HEK293 (cell line): ENCODE data around the gene PAQR7.
A peak's percentile ranks its signal among the peaks of the same experiment; 100 is the strongest.

Experiments used
- FEZF1 ChIP-seq: fragments of 450-650 bp; formaldehyde crosslinking; IDR thresholded peaks from 2 replicates; pipeline ENCODE4 v1.5.1; 2016; ENCODE audit warnings: missing biosample characterization, missing genetic modification characterization
- SP2 ChIP-seq: fragments of 450-650 bp; formaldehyde crosslinking; IDR thresholded peaks from 2 replicates; pipeline ENCODE4 v1.5.1; 2016; ENCODE audit warnings: missing biosample characterization, missing genetic modification characterization
- ZBTB21 ChIP-seq: fragments of 450-650 bp; formaldehyde crosslinking; IDR thresholded peaks from 2 replicates; pipeline ENCODE4 v1.5.1; 2017; ENCODE audit warnings: missing biosample characterization, missing genetic modification characterization
- ZNF155 ChIP-seq: fragments of 450-650 bp; formaldehyde crosslinking; IDR thresholded peaks from 2 replicates; pipeline ENCODE4 v1.5.1; 2016; ENCODE audit warnings: missing biosample characterization, missing genetic modification characterization
- ZNF223 ChIP-seq: fragments of 450-650 bp; formaldehyde crosslinking; IDR thresholded peaks from 2 replicates; pipeline ENCODE4 v1.5.1; 2016; ENCODE audit warnings: missing biosample characterization, missing genetic modification characterization
- ZNF239 ChIP-seq: fragments of 450-650 bp; formaldehyde crosslinking; IDR thresholded peaks from 2 replicates; pipeline ENCODE4 v1.5.1; 2016; ENCODE audit warnings: missing biosample characterization, missing genetic modification characterization
- ZNF24 ChIP-seq: fragments of 450-650 bp; formaldehyde crosslinking; IDR thresholded peaks from 2 replicates; pipeline ENCODE4 v1.5.1; 2016; ENCODE audit warnings: missing biosample characterization, missing genetic modification characterization
- ZNF37A ChIP-seq: fragments of 450-650 bp; IDR thresholded peaks from 2 replicates; pipeline ENCODE4 v1.5.1; 2018; ENCODE audit warnings: missing biosample characterization, missing genetic modification characterization
- ZNF423 ChIP-seq: fragments of 450-650 bp; formaldehyde crosslinking; IDR thresholded peaks from 2 replicates; pipeline ENCODE4 v1.5.1; 2016; ENCODE audit warnings: missing biosample characterization, missing genetic modification characterization
- ZNF521 ChIP-seq: fragments of 450-650 bp; formaldehyde crosslinking; IDR thresholded peaks from 2 replicates; pipeline ENCODE4 v1.5.1; 2017; ENCODE audit warnings: missing biosample characterization, mild to moderate bottlenecking, missing genetic modification characterization
- ZNF596 ChIP-seq: fragments of 450-650 bp; IDR thresholded peaks from 2 replicates; pipeline ENCODE4 v1.5.0; 2018; ENCODE audit warnings: missing biosample characterization, mild to moderate bottlenecking, missing genetic modification characterization, moderate library complexity
- ZNF600 ChIP-seq: fragments of 450-650 bp; formaldehyde crosslinking; IDR thresholded peaks from 2 replicates; pipeline ENCODE4 v1.5.1; 2016; ENCODE audit warnings: missing biosample characterization, missing genetic modification characterization
- ZNF610 ChIP-seq: fragments of 450-650 bp; formaldehyde crosslinking; IDR thresholded peaks from 2 replicates; pipeline ENCODE4 v1.5.1; 2016; ENCODE audit warnings: missing biosample characterization, missing genetic modification characterization, borderline replicate concordance
- ZNF660 ChIP-seq: fragments of 450-650 bp; IDR thresholded peaks from 2 replicates; pipeline ENCODE4 v1.5.1; 2018; ENCODE audit warnings: missing biosample characterization, mild to moderate bottlenecking, missing genetic modification characterization
- ZNF776 ChIP-seq: fragments of 450-650 bp; formaldehyde crosslinking; IDR thresholded peaks from 2 replicates; pipeline ENCODE4 v1.5.0; 2017; ENCODE audit warnings: missing biosample characterization, missing genetic modification characterization, borderline replicate concordance
- ZNF777 ChIP-seq: fragments of 450-650 bp; formaldehyde crosslinking; IDR thresholded peaks from 2 replicates; pipeline ENCODE4 v1.5.1; 2017; ENCODE audit warnings: missing biosample characterization, missing genetic modification characterization, borderline replicate concordance
- ZNF791 ChIP-seq: fragments of 450-650 bp; formaldehyde crosslinking; IDR thresholded peaks from 2 replicates; pipeline ENCODE4 v1.5.1; 2016; ENCODE audit warnings: missing biosample characterization, missing genetic modification characterization
- ZNF830 ChIP-seq: fragments of 450-650 bp; IDR thresholded peaks from 2 replicates; pipeline ENCODE4 v1.5.0; 2018; ENCODE audit warnings: missing biosample characterization, missing genetic modification characterization, low read depth, mild to moderate bottlenecking, moderate library complexity
- TF ChIP-seq, protein P1 (sequence below): fragments of 450-650 bp; formaldehyde crosslinking; IDR thresholded peaks from 2 replicates; pipeline ENCODE4 v1.5.1; 2016; ENCODE audit warnings: missing biosample characterization, missing genetic modification characterization
- TF ChIP-seq, protein P2 (sequence below): fragments of 450-650 bp; IDR thresholded peaks from 2 replicates; pipeline ENCODE4 v1.5.1; 2018; ENCODE audit warnings: missing biosample characterization, mild to moderate bottlenecking, missing genetic modification characterization
- TF ChIP-seq, protein P3 (sequence below): fragments of 450-650 bp; formaldehyde crosslinking; IDR thresholded peaks from 2 replicates; pipeline ENCODE4 v1.5.1; 2017; ENCODE audit warnings: missing biosample characterization, missing genetic modification characterization
- TF ChIP-seq, protein P4 (sequence below): fragments of 450-650 bp; formaldehyde crosslinking; IDR thresholded peaks from 2 replicates; pipeline ENCODE4 v1.5.1; 2016; ENCODE audit warnings: missing biosample characterization, missing genetic modification characterization
- TF ChIP-seq, protein P5 (sequence below): fragments of 450-650 bp; formaldehyde crosslinking; IDR thresholded peaks from 2 replicates; pipeline ENCODE4 v1.5.1; 2016; ENCODE audit warnings: missing biosample characterization, missing genetic modification characterization
- TF ChIP-seq, protein P6 (sequence below): fragments of 450-650 bp; formaldehyde crosslinking; IDR thresholded peaks from 2 replicates; pipeline ENCODE4 v1.5.1; 2016; ENCODE audit warnings: missing biosample characterization, missing genetic modification characterization

The PAQR7 gene

DNA sequence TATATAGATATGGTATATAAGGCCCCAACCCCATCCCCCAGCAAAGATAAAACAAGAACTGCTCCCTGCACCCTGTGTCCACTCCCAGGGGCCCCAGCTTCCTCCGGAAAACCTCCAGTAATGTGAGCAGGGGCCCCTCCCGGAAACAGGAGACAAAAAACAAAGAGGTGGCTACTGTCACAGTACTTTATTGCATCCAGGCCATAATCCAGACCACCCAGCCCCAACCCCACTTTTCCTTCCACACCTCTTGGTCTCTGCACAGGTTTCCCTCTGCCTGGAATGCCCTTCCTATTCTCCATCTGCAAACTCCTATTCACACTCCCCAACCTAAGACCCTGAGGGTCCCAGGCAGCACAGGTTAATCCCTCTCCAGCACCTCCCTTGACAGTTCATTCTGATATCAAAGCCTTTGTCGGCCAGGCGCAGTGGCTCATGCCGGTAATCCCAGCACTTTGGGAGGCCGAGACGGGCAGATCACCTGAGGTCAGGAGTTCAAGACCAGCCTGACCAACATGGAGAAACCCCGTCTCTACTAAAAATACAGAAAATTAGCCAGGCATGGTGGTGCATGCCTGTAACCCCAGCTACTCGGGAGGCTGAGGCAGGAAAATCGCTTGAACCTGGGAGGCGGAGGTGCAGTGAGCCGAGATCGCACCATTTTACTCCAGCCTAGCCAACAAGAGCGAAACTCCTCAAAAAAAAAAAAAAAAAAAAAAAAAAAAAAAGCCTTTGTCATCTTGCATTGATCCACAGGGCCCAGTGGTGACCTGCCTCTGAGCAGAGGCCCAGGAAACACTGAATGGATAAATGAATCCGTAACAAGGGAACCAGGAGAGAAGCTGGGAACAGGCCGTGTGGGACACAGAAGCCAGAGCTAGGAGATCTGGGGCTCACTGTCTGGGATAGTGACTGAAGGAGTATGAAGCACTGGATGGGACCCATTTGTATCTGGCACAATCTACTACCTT lies 13.9 kb downstream of the PAQR7 start (continued):
- TF ChIP-seq ZNF37A: no peak
- no peak for TF ChIP-seq ZNF223
- no peak for TF ChIP-seq ZNF660 (tag by site-specific recombination)
- TF ChIP-seq, protein P1, sequence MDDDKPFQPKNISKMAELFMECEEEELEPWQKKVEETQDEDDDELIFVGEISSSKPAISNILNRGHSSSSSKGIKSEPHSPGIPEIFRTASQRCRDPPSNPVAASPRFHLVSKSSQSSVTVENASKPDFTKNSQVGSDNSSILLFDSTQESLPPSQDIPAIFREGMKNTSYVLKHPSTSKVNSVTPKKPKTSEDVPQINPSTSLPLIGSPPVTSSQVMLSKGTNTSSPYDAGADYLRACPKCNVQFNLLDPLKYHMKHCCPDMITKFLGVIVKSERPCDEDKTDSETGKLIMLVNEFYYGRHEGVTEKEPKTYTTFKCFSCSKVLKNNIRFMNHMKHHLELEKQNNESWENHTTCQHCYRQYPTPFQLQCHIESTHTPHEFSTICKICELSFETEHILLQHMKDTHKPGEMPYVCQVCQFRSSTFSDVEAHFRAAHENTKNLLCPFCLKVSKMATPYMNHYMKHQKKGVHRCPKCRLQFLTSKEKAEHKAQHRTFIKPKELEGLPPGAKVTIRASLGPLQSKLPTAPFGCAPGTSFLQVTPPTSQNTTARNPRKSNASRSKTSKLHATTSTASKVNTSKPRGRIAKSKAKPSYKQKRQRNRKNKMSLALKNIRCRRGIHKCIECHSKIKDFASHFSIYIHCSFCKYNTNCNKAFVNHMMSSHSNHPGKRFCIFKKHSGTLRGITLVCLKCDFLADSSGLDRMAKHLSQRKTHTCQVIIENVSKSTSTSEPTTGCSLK (tag by site-specific recombination): no peak
- TF ChIP-seq, protein P2, sequence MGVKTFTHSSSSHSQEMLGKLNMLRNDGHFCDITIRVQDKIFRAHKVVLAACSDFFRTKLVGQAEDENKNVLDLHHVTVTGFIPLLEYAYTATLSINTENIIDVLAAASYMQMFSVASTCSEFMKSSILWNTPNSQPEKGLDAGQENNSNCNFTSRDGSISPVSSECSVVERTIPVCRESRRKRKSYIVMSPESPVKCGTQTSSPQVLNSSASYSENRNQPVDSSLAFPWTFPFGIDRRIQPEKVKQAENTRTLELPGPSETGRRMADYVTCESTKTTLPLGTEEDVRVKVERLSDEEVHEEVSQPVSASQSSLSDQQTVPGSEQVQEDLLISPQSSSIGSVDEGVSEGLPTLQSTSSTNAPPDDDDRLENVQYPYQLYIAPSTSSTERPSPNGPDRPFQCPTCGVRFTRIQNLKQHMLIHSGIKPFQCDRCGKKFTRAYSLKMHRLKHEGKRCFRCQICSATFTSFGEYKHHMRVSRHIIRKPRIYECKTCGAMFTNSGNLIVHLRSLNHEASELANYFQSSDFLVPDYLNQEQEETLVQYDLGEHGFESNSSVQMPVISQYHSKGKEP (tag by site-specific recombination): no peak
- TF ChIP-seq, protein P3, sequence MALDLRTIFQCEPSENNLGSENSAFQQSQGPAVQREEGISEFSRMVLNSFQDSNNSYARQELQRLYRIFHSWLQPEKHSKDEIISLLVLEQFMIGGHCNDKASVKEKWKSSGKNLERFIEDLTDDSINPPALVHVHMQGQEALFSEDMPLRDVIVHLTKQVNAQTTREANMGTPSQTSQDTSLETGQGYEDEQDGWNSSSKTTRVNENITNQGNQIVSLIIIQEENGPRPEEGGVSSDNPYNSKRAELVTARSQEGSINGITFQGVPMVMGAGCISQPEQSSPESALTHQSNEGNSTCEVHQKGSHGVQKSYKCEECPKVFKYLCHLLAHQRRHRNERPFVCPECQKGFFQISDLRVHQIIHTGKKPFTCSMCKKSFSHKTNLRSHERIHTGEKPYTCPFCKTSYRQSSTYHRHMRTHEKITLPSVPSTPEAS: no peak
- TF ChIP-seq ZNF600 (tag by site-specific recombination): peak; percentile 82
- no peak for TF ChIP-seq ZNF777 (tag by site-specific recombination)
- TF ChIP-seq SP2 (tag by site-specific recombination): no peak
- TF ChIP-seq ZNF791 (tag by site-specific recombination): no peak
- no peak for TF ChIP-seq ZNF596 (tag by site-specific recombination)
- TF ChIP-seq ZNF24 (tag by site-specific recombination): no peak
- no peak for TF ChIP-seq ZBTB21 (tag by site-specific recombination)
- TF ChIP-seq ZNF776 (tag by site-specific recombination): no peak
- no peak for TF ChIP-seq ZNF830 (tag by site-specific recombination)
- no peak for TF ChIP-seq ZNF155 (tag by site-specific recombination)
- TF ChIP-seq FEZF1: no peak
- no peak for TF ChIP-seq ZNF239
- TF ChIP-seq ZNF610 (tag by site-specific recombination): no peak
- no peak for TF ChIP-seq ZNF423 (tag by site-specific recombination)
- TF ChIP-seq, protein P4, sequence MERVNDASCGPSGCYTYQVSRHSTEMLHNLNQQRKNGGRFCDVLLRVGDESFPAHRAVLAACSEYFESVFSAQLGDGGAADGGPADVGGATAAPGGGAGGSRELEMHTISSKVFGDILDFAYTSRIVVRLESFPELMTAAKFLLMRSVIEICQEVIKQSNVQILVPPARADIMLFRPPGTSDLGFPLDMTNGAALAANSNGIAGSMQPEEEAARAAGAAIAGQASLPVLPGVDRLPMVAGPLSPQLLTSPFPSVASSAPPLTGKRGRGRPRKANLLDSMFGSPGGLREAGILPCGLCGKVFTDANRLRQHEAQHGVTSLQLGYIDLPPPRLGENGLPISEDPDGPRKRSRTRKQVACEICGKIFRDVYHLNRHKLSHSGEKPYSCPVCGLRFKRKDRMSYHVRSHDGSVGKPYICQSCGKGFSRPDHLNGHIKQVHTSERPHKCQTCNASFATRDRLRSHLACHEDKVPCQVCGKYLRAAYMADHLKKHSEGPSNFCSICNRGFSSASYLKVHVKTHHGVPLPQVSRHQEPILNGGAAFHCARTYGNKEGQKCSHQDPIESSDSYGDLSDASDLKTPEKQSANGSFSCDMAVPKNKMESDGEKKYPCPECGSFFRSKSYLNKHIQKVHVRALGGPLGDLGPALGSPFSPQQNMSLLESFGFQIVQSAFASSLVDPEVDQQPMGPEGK (tag by site-specific recombination): 0 out of 2 replicates have a peak, but pooled peaks have one; percentile 20
- TF ChIP-seq, protein P5, sequence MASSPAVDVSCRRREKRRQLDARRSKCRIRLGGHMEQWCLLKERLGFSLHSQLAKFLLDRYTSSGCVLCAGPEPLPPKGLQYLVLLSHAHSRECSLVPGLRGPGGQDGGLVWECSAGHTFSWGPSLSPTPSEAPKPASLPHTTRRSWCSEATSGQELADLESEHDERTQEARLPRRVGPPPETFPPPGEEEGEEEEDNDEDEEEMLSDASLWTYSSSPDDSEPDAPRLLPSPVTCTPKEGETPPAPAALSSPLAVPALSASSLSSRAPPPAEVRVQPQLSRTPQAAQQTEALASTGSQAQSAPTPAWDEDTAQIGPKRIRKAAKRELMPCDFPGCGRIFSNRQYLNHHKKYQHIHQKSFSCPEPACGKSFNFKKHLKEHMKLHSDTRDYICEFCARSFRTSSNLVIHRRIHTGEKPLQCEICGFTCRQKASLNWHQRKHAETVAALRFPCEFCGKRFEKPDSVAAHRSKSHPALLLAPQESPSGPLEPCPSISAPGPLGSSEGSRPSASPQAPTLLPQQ: no peak
- TF ChIP-seq, protein P6, sequence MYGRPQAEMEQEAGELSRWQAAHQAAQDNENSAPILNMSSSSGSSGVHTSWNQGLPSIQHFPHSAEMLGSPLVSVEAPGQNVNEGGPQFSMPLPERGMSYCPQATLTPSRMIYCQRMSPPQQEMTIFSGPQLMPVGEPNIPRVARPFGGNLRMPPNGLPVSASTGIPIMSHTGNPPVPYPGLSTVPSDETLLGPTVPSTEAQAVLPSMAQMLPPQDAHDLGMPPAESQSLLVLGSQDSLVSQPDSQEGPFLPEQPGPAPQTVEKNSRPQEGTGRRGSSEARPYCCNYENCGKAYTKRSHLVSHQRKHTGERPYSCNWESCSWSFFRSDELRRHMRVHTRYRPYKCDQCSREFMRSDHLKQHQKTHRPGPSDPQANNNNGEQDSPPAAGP (tag by site-specific recombination): peak; percentile 49; the same call in 1 of the 2 replicates
- TF ChIP-seq ZNF521: no peak
